ENCODE results near the gene NT5C3B.
"Not testable (repeated sequence)": the region's sequence is repeated elsewhere in the genome, so short reads cannot be mapped to it uniquely, and the experiment has no call there.

The NT5C3B gene

DNA sequence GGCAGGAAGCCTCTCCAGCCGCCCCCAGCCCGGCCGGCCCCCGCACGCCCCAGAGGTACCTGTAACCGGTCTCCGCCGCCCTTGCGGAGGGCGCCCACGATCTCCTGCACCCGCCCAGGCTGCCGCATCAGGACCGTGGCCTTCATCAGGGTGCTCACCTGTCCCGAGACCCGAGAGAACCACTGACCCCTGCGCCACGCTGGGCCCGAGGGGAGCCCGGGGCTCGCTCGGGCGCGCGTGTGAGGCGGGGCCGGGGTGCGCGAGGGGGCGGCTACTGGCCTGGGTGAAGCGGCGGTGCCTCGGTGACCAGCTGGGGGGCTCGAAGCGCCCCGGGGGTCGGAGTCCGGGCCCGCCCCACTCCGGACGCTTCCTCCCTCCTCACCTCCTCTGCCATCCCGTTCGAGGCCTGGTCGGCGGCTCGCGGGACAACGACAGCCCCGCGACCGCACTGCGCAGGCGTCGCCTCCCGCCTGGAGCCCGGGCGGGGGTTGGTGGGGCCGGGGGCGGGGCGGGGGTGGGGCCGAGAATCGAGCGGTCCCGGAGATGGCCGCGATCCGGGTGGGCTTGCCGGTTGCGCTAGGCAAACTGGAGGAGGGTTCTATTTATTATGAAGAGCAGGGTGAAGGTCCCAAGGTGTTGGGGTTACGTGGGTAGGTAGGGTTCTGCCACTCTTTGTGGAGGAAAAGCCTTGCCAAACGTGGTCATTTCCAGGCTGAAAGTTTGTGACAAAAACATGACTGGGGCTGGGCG is at the start of gene NT5C3B:
Gene NT5C3B, minus strand, starts transcription at position 433 of the 750 bp plus-strand sequence. Its CDS starts 39 bp downstream, at position 394.
- H3K27me3 ChIP-seq (ENCODE audit: low read depth, low read length), result no peaks in the 10 kb centered on the region
- peaks cover 0 to 14% of the 10 kb centered on the region in 2 donors for H3K4me1 ChIP-seq (ENCODE audit: control insufficient read depth in 1 of 2, insufficient read depth in 2 of 2, low read length in 2 of 2)
- H3K4me3 ChIP-seq (ENCODE audit: low read depth in 1 of 2, low read length in 2 of 2), result peak within 1 kb of the TSS; percentile 61 to 94
- no peaks in the 10 kb centered on the region for H3K9me3 ChIP-seq (ENCODE audit: control insufficient read depth in 1 of 2, low read length in 2 of 2)
- H3K27ac ChIP-seq (ENCODE audit: low read length), result peak within 1 kb of the TSS; percentile 36
- H3K36me3 ChIP-seq (ENCODE audit: control insufficient read depth in 1 of 2, insufficient read depth in 2 of 2, low read length in 2 of 2), result peaks cover 4 to 15% of the 10 kb centered on the region in 2 donors

DNA sequence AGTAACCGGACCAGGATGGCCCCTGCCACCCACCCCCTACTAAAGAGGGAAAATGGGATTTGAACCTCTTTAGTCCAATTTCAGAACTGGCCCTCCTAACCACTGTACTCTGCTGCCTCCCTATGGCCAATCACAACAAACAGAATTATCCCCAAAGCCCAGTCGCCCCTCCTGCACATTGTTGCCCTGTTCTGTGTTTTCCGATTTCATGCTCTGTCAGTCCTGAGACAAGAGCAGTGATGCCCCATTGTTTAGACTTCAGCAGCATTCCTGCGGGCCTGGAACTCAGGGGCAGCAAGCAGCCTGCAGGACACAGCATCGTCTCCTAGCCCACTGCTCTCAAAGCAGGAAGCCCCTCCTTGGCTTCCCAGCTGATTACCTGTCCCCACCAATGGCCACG is 49.7 kb upstream of the NT5C3B start:
- no peaks in the 10 kb centered on the region for H3K27me3 ChIP-seq (ENCODE audit: low read depth, low read length)
- H3K9me3 ChIP-seq (ENCODE audit: control insufficient read depth in 1 of 2, low read length in 2 of 2), result no peaks in the 10 kb centered on the region
- H3K27ac ChIP-seq (ENCODE audit: low read length), result no peak overlapping the region
- H3K4me1 ChIP-seq (ENCODE audit: control insufficient read depth in 1 of 2, insufficient read depth in 2 of 2, low read length in 2 of 2), result no peaks in the 10 kb centered on the region
- no peak overlapping the region for H3K4me3 ChIP-seq (ENCODE audit: low read depth in 1 of 2, low read length in 2 of 2)
- peaks cover 59 to 77% of the 10 kb centered on the region in 2 donors for H3K36me3 ChIP-seq (ENCODE audit: control insufficient read depth in 1 of 2, insufficient read depth in 2 of 2, low read length in 2 of 2)

DNA sequence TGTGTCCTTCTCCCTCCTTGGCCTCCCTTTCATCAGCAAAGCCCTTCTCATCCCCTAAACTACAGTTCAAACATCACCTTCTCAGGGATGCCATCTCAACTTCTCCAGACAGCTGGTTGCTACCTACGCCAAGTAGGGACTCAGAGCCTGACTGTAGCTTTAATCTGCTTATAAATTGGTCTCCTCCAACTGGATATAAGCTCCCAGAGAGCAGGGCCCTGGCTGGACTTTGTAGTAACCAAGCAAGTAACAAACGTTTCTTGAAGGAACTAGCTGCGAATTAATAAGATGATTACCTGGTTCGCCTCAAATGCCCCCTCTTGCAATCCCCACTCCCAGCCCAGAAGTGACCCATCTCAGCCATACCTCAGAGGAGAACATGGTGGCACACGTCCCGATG is 46.7 kb upstream of the NT5C3B start:
- Histone ChIP-seq H3K27ac (ENCODE audit: low read length) (no peak overlapping the region), H3K4me1 (ENCODE audit: control insufficient read depth in 1 of 2, insufficient read depth in 2 of 2, low read length in 2 of 2) (no peaks in the 10 kb centered on the region), H3K4me3 (ENCODE audit: low read depth in 1 of 2, low read length in 2 of 2) (no peak overlapping the region), H3K36me3 (ENCODE audit: control insufficient read depth in 1 of 2, insufficient read depth in 2 of 2, low read length in 2 of 2) (peaks cover 57 to 78% of the 10 kb centered on the region in 2 donors), H3K9me3 (ENCODE audit: control insufficient read depth in 1 of 2, low read length in 2 of 2) (no peaks in the 10 kb centered on the region), H3K27me3 (ENCODE audit: low read depth, low read length) (no peaks in the 10 kb centered on the region)

DNA sequence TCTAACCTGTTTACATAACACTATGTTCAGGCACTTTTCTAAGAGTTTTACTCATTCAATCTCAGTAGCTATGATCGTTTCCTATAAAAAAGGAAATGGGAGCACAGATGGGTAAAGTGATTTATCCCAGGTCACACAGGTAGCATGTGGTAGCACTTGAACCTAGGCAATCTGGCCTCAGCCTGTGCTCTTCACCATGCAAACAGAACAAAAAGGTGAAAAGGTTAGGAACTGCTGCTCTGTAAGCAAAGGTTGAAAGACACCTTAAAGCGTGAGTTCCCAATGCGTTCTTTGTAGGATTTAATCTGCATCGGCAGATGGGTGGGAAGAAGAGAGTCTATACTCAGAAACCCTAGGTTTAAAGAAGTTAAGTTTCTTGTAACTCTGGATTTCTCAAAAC is 44.1 kb upstream of the NT5C3B start:
- H3K36me3 ChIP-seq (ENCODE audit: control insufficient read depth in 1 of 2, insufficient read depth in 2 of 2, low read length in 2 of 2), result peaks cover 35 to 58% of the 10 kb centered on the region in 2 donors
- H3K27ac ChIP-seq (ENCODE audit: low read length), result no peak overlapping the region
- no peaks in the 10 kb centered on the region for H3K9me3 ChIP-seq (ENCODE audit: control insufficient read depth in 1 of 2, low read length in 2 of 2)
- no peaks in the 10 kb centered on the region for H3K27me3 ChIP-seq (ENCODE audit: low read depth, low read length)
- no peak overlapping the region for H3K4me3 ChIP-seq (ENCODE audit: low read depth in 1 of 2, low read length in 2 of 2)
- H3K4me1 ChIP-seq (ENCODE audit: control insufficient read depth in 1 of 2, insufficient read depth in 2 of 2, low read length in 2 of 2), result no peaks in the 10 kb centered on the region

GRCh38 chr17:41874293-41874670 is 38.2 kb upstream of the NT5C3B start:
- H3K27me3 ChIP-seq (ENCODE audit: low read depth, low read length); H3K4me1 ChIP-seq (ENCODE audit: control insufficient read depth in 1 of 2, insufficient read depth in 2 of 2, low read length in 2 of 2); H3K9me3 ChIP-seq (ENCODE audit: control insufficient read depth in 1 of 2, low read length in 2 of 2); H3K27ac ChIP-seq (ENCODE audit: low read length); H3K4me3 ChIP-seq (ENCODE audit: low read depth in 1 of 2, low read length in 2 of 2): not testable (repeated sequence)
- peaks cover 33 to 68% of the 10 kb centered on the region in 2 donors for H3K36me3 ChIP-seq (ENCODE audit: control insufficient read depth in 1 of 2, insufficient read depth in 2 of 2, low read length in 2 of 2)

GRCh38 chr17:41873559-41874292 is 37.7 kb upstream of the NT5C3B start:
- Histone ChIP-seq H3K27ac (ENCODE audit: low read length) (no peak overlapping the region), H3K4me3 (ENCODE audit: low read depth in 1 of 2, low read length in 2 of 2) (no peak overlapping the region), H3K9me3 (ENCODE audit: control insufficient read depth in 1 of 2, low read length in 2 of 2) (no peaks in the 10 kb centered on the region), H3K27me3 (ENCODE audit: low read depth, low read length) (no peaks in the 10 kb centered on the region), H3K36me3 (ENCODE audit: control insufficient read depth in 1 of 2, insufficient read depth in 2 of 2, low read length in 2 of 2) (peaks cover 30 to 68% of the 10 kb centered on the region in 2 donors), H3K4me1 (ENCODE audit: control insufficient read depth in 1 of 2, insufficient read depth in 2 of 2, low read length in 2 of 2) (no peaks in the 10 kb centered on the region)

- Histone ChIP-seq H3K9me3 (ENCODE audit: control insufficient read depth in 1 of 2, low read length in 2 of 2) (no peaks in the 10 kb centered on the region), H3K27ac (ENCODE audit: low read length) (no peak overlapping the region), H3K4me1 (ENCODE audit: control insufficient read depth in 1 of 2, insufficient read depth in 2 of 2, low read length in 2 of 2) (no peaks in the 10 kb centered on the region), H3K36me3 (ENCODE audit: control insufficient read depth in 1 of 2, insufficient read depth in 2 of 2, low read length in 2 of 2) (peaks cover 28 to 64% of the 10 kb centered on the region in 2 donors), H3K4me3 (ENCODE audit: low read depth in 1 of 2, low read length in 2 of 2) (no peak overlapping the region), H3K27me3 (ENCODE audit: low read depth, low read length) (no peaks in the 10 kb centered on the region)
Measured at GRCh38 chr17:41871789-41872188, 35.8 kb upstream of the NT5C3B start.

DNA sequence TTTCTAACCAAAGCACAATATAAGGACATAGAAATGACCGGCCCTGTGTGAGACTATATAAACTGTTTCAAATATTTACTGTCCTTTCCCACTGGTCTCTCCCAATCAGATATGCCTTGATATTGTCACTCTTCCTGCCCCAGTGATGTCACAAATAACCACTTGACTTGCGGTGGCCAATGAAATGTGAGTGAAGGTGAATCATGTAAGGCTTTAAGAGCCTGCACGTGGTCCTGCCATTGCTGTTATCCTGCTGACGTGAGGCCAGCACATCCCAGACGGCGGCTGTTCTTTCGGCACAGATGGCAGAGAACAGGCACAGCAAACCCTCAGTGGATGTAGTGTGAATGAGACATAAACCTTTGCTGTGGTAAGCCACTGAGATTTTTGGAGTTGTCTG is 34.6 kb upstream of the NT5C3B start:
- Histone ChIP-seq H3K36me3 (ENCODE audit: control insufficient read depth in 1 of 2, insufficient read depth in 2 of 2, low read length in 2 of 2) (peaks cover 28 to 64% of the 10 kb centered on the region in 2 donors), H3K4me3 (ENCODE audit: low read depth in 1 of 2, low read length in 2 of 2) (no peak overlapping the region), H3K4me1 (ENCODE audit: control insufficient read depth in 1 of 2, insufficient read depth in 2 of 2, low read length in 2 of 2) (no peaks in the 10 kb centered on the region), H3K9me3 (ENCODE audit: control insufficient read depth in 1 of 2, low read length in 2 of 2) (no peaks in the 10 kb centered on the region), H3K27me3 (ENCODE audit: low read depth, low read length) (no peaks in the 10 kb centered on the region), H3K27ac (ENCODE audit: low read length) (no peak overlapping the region)

DNA sequence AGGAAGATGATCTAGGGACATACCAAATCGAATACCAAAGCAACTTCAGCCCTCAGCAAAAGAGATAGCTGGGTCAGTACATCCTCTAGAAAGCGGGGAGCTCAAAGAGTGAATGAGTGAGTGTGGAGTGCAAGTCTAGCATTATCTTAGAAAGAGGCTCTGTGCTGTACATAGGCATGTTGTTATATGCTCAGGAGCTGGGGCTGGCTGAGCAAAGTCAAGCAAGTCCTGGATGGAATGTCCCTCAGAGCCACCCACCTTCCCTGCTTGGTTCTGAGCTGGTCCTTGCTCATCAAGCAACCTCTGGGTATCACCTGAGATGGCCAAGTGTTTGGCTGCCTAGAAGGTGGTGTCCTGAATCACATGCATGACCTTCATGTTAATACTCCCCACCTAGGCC is 34.1 kb upstream of the NT5C3B start:
- Histone ChIP-seq H3K9me3 (ENCODE audit: control insufficient read depth in 1 of 2, low read length in 2 of 2) (no peaks in the 10 kb centered on the region), H3K4me1 (ENCODE audit: control insufficient read depth in 1 of 2, insufficient read depth in 2 of 2, low read length in 2 of 2) (no peaks in the 10 kb centered on the region), H3K27ac (ENCODE audit: low read length) (no peak overlapping the region), H3K4me3 (ENCODE audit: low read depth in 1 of 2, low read length in 2 of 2) (no peak overlapping the region), H3K36me3 (ENCODE audit: control insufficient read depth in 1 of 2, insufficient read depth in 2 of 2, low read length in 2 of 2) (peaks cover 28 to 64% of the 10 kb centered on the region in 2 donors), H3K27me3 (ENCODE audit: low read depth, low read length) (no peaks in the 10 kb centered on the region)

GRCh38 chr17:41869426-41869825 is 33.4 kb upstream of the NT5C3B start:
- H3K27me3 ChIP-seq (ENCODE audit: low read depth, low read length), result no peaks in the 10 kb centered on the region
- H3K36me3 ChIP-seq (ENCODE audit: control insufficient read depth in 1 of 2, insufficient read depth in 2 of 2, low read length in 2 of 2), result peaks cover 28 to 64% of the 10 kb centered on the region in 2 donors
- no peaks in the 10 kb centered on the region for H3K4me1 ChIP-seq (ENCODE audit: control insufficient read depth in 1 of 2, insufficient read depth in 2 of 2, low read length in 2 of 2)

GRCh38 chr17:41868568-41868967 is 32.5 kb upstream of the NT5C3B start:
- Histone ChIP-seq H3K9me3 (ENCODE audit: control insufficient read depth in 1 of 2, low read length in 2 of 2) (no peaks in the 10 kb centered on the region), H3K36me3 (ENCODE audit: control insufficient read depth in 1 of 2, insufficient read depth in 2 of 2, low read length in 2 of 2) (peaks cover 23 to 56% of the 10 kb centered on the region in 2 donors), H3K4me3 (ENCODE audit: low read depth in 1 of 2, low read length in 2 of 2) (no peak overlapping the region), H3K4me1 (ENCODE audit: control insufficient read depth in 1 of 2, insufficient read depth in 2 of 2, low read length in 2 of 2) (peaks cover 3 to 5% of the 10 kb centered on the region in 2 donors), H3K27ac (ENCODE audit: low read length) (no peak overlapping the region), H3K27me3 (ENCODE audit: low read depth, low read length) (no peaks in the 10 kb centered on the region)

More at GRCh38 chr17:41869426-41869825, 33.4 kb upstream of the NT5C3B start:
- H3K27ac ChIP-seq (ENCODE audit: low read length), result no peak overlapping the region
- H3K4me3 ChIP-seq (ENCODE audit: low read depth in 1 of 2, low read length in 2 of 2), result no peak overlapping the region
- no peaks in the 10 kb centered on the region for H3K9me3 ChIP-seq (ENCODE audit: control insufficient read depth in 1 of 2, low read length in 2 of 2)
